ENCODE measurements around the gene NCKAP5L. TPM values are rescaled to one million over a fixed set of nuclear protein-coding genes. Genes with fewer than 3 reads are reported as not detected.

The NCKAP5L gene
- total and polyA plus RNA-seq, 9 of the 15 experiments (the other 6 are each of a cell fraction or from before 2014, with no cell fraction given), result 0.01 to 14.4 (median 3.7) TPM

GRCh38 chr12:49828133-49829091 is at the start of gene NCKAP5L (continued):
- TF ChIP-seq CHD7 (IDR thresholded peaks at IDR 0.05; ENCODE audit: low read depth, low read length) (no peak), SMARCA4 (IDR thresholded peaks at IDR 0.05) (0 out of 2 replicates have a peak, but pooled peaks have one; percentile 46), FOXJ3 (CRISPR knock-in tag; IDR thresholded peaks at IDR 0.05) (0 out of 2 replicates have a peak, but pooled peaks have one; percentile 30), ATF6 (CRISPR knock-in tag; IDR thresholded peaks at IDR 0.05) (0 out of 2 replicates have a peak, but pooled peaks have one; percentile 63), ZNF511 (CRISPR knock-in tag; IDR thresholded peaks at IDR 0.05) (peak; percentile 97), ZNF175 (CRISPR knock-in tag; IDR thresholded peaks at IDR 0.05; ENCODE audit: low read depth) (peak; percentile 54; the same call in 1 of the 2 replicates), HNRNPL (IDR thresholded peaks at IDR 0.05; ENCODE audit: low read depth, low read length) (no peak), BCOR (IDR thresholded peaks at IDR 0.05) (peak; percentile 34; the same call in 1 of the 2 replicates), ZNF57 (CRISPR knock-in tag; IDR thresholded peaks at IDR 0.05) (no peak), DPF2 (IDR thresholded peaks at IDR 0.05) (peak; percentile 54; the same call in 1 of the 2 replicates), NONO (IDR thresholded peaks at IDR 0.05; ENCODE audit: low read depth in 2 of 2, low read length in 1 of 2) (0 out of 4 replicates have a peak, but pooled peaks of 1 of the 2 experiments have one; percentile 41), TAF1 (IDR thresholded peaks at IDR 0.05; ENCODE audit: control insufficient read depth, extremely low read depth, insufficient read depth, low read length, severe bottlenecking) (peak; percentile 64)

All from K562 (cell line).